Vagina (tissue), 2 donors: ENCODE data around the gene ZNF644. TPM values are rescaled to one million over a fixed set of nuclear protein-coding genes. Genes with fewer than 3 reads are reported as not detected.
A peak's percentile ranks its signal among the peaks of the same experiment; 100 is the strongest.
"Not testable (repeated sequence)": the region's sequence is repeated elsewhere in the genome, so short reads cannot be mapped to it uniquely, and the experiment has no call there.

Experiments used
- DNase-seq, 2 donors: peaks; one replicate each; pipeline ENCODE4 v3.0.0-alpha.2; 2017; ENCODE audit errors: extremely low spot score in 2 of 2
- H3K27ac ChIP-seq: fragments of 200-600 bp; sonication (generic); one replicate; pipeline ENCODE4 v1.5.1; 2019
- H3K27me3 ChIP-seq: fragments of 200-600 bp; sonication (generic); one replicate; pipeline ENCODE4 v1.5.1; 2019
- H3K36me3 ChIP-seq, 2 donors: fragments of 200-600 bp; sonication (generic); one replicate each; pipeline ENCODE4 v1.5.1; 2017 to 2019
- H3K4me1 ChIP-seq: fragments of 200-600 bp; sonication (generic); one replicate; pipeline ENCODE4 v1.5.1; 2019
- H3K4me3 ChIP-seq, 2 donors: fragments of 200-600 bp; sonication (generic); 1 replicate in 1 of 2; 2 replicates in 1 of 2; pipeline ENCODE4 v1.5.1; 2016 to 2019
- H3K9me3 ChIP-seq: fragments of 200-600 bp; sonication (generic); one replicate; pipeline ENCODE4 v1.5.1; 2019
- CTCF ChIP-seq, 3 experiments: fragments of 450-650 bp in 2 of 3; fragments of 200-600 bp in 1 of 3; sonication (generic) in 1 of 3; IDR thresholded peaks; one replicate each; pipeline ENCODE4 v1.5.1; 2017 to 2019; ENCODE audit warnings: antibody characterized with exemption in 3 of 3, mild to moderate bottlenecking in 2 of 3, moderate library complexity in 2 of 3
- POLR2A ChIP-seq, 2 donors: fragments of 450-650 bp; IDR thresholded peaks; one replicate each; pipeline ENCODE4 v1.6.1; 2017; ENCODE audit warnings: antibody characterized with exemption in 2 of 2, mild to moderate bottlenecking in 2 of 2, moderate library complexity in 2 of 2
- POLR2AphosphoS5 ChIP-seq, 2 donors: sonication (generic); formaldehyde crosslinking; IDR thresholded peaks; one replicate each; pipeline ENCODE4 v1.9.0; 2017; ENCODE audit warnings: antibody characterized with exemption in 2 of 2, mild to moderate bottlenecking in 2 of 2, low read depth in 1 of 2; ENCODE audit not compliant: insufficient read depth in 1 of 2
- intact Hi-C: fragments of 100-400 bp; cut with DNase I; formaldehyde crosslinking; loops from one replicate; pipeline ENCODE4 v1.15.1; 2023
- total RNA-seq: library from RNA; depleted of rRNA; stranded (reverse); fragments of >200 nt; gene quantifications from one replicate; pipeline ENCODE4 v1.2.3, GENCODE V29; 2016

The ZNF644 gene
- 57.9 TPM for total RNA-seq

- H3K4me1 ChIP-seq, result peaks cover 46% of the 10 kb centered on the region
Measured at GRCh38 chr1:91021686-91022517, at the start of gene ZNF644. Gene ZNF644 (minus strand): TSS chr1:91022035. CDS start chr1:90982353, 39,682 bp downstream.

GRCh38 chr1:91070298-91070697, 48.5 kb upstream of the ZNF644 start:
- intact Hi-C loops, result no loop called here
- H3K36me3 ChIP-seq, result no peaks in the 10 kb centered on the region
- no peak for DNase-seq
- H3K4me3 ChIP-seq, result no peak overlapping the region
- H3K27ac ChIP-seq, result no peak overlapping the region
- no peak for TF ChIP-seq CTCF (IDR thresholded peaks at IDR 0.05)
- no peak for TF ChIP-seq POLR2A (IDR thresholded peaks at IDR 0.05)
- no peak for TF ChIP-seq POLR2AphosphoS5 (IDR thresholded peaks at IDR 0.05; ENCODE audit: insufficient read depth in 1 of 2, low read depth in 1 of 2)
- no peaks in the 10 kb centered on the region for H3K27me3 ChIP-seq
- no peaks in the 10 kb centered on the region for H3K9me3 ChIP-seq
- no peaks in the 10 kb centered on the region for H3K4me1 ChIP-seq

More at GRCh38 chr1:91021686-91022517, at the start of gene ZNF644:
- Histone ChIP-seq H3K27ac (peak within 1 kb of the TSS; percentile 96), H3K27me3 (no peaks in the 10 kb centered on the region), H3K4me3 (peak within 1 kb of the TSS; percentile 66), H3K36me3 (no peaks in the 10 kb centered on the region), H3K9me3 (no peaks in the 10 kb centered on the region)
- peak in 1 of 2 donors; percentile 90 for DNase-seq
- TF ChIP-seq POLR2A (IDR thresholded peaks at IDR 0.05) (peak in 1 of 2 donors; percentile 42), CTCF (IDR thresholded peaks at IDR 0.05) (no peak), POLR2AphosphoS5 (IDR thresholded peaks at IDR 0.05; ENCODE audit: insufficient read depth in 1 of 2, low read depth in 1 of 2) (peak; percentile 81 to 95)
- intact Hi-C loops, result no loop called here

- no peak overlapping the region for H3K27ac ChIP-seq
- no peaks in the 10 kb centered on the region for H3K9me3 ChIP-seq
- H3K27me3 ChIP-seq, result no peaks in the 10 kb centered on the region
- DNase-seq, result no peak
- H3K36me3 ChIP-seq, result no peaks in the 10 kb centered on the region
- H3K4me1 ChIP-seq, result no peaks in the 10 kb centered on the region
- intact Hi-C loops, result no loop called here
- no peak overlapping the region for H3K4me3 ChIP-seq
- TF ChIP-seq POLR2AphosphoS5 (IDR thresholded peaks at IDR 0.05; ENCODE audit: insufficient read depth in 1 of 2, low read depth in 1 of 2) (no peak), POLR2A (IDR thresholded peaks at IDR 0.05) (no peak), CTCF (IDR thresholded peaks at IDR 0.05) (no peak)
Measured at GRCh38 chr1:91066538-91066937, 44.7 kb upstream of the ZNF644 start.

GRCh38 chr1:91065337-91065736, 43.5 kb upstream of the ZNF644 start:
- no peaks in the 10 kb centered on the region for H3K9me3 ChIP-seq
- no peaks in the 10 kb centered on the region for H3K36me3 ChIP-seq
- H3K4me1 ChIP-seq, result no peaks in the 10 kb centered on the region
- no peak overlapping the region for H3K4me3 ChIP-seq
- DNase-seq, result no peak
- no peak overlapping the region for H3K27ac ChIP-seq
- intact Hi-C loops, result no loop called here
- TF ChIP-seq POLR2A (IDR thresholded peaks at IDR 0.05) (no peak), CTCF (IDR thresholded peaks at IDR 0.05) (no peak), POLR2AphosphoS5 (IDR thresholded peaks at IDR 0.05; ENCODE audit: insufficient read depth in 1 of 2, low read depth in 1 of 2) (no peak)
- no peaks in the 10 kb centered on the region for H3K27me3 ChIP-seq

- DNase-seq, H3K4me1 ChIP-seq, H3K36me3 ChIP-seq: not testable (repeated sequence)
Measured at GRCh38 chr1:91063403-91063802, 41.6 kb upstream of the ZNF644 start.

More at GRCh38 chr1:91063403-91063802, 41.6 kb upstream of the ZNF644 start:
- intact Hi-C loops, H3K27ac ChIP-seq, H3K4me3 ChIP-seq, H3K27me3 ChIP-seq, H3K9me3 ChIP-seq: not testable (repeated sequence)
